Endothelial cell of umbilical vein (primary cell): ENCODE results near the gene UBN2. TPM values are rescaled to one million over a fixed set of nuclear protein-coding genes. Genes with fewer than 3 reads are reported as not detected.

Experiments used
- BruUV-seq: library from RNA; stranded (reverse); fragments of 400-500 nt; replicated peaks from 2 replicates; lab custom pipeline; 2021; lab: Mats Ljungman, UMichigan
- CTCF ChIA-PET: fragments of 300-600, 350-600 bp; sonication (Branson Sonifier 250); formaldehyde crosslinking; loops from one replicate; lab custom pipeline; 2021; ENCODE audit warnings: antibody characterized with exemption, inconsistent platforms; lab: Charles Lee
- POLR2A ChIA-PET: fragments of 300-600, 350-600 bp; sonication (Branson Sonifier 250); formaldehyde crosslinking; loops from one replicate; lab custom pipeline; 2021; ENCODE audit warnings: antibody characterized with exemption, inconsistent platforms; lab: Charles Lee
- DNase-seq: peaks from one replicate; pipeline ENCODE4 v3.0.0-alpha.2; 2011; ENCODE audit warnings: low read depth, low spot score
- FAIRE-seq: peaks from 2 replicates; lab custom pipeline; 2011; peaks lifted over from hg19 to GRCh38; lab: Jason Lieb, UNC
- H2AFZ ChIP-seq: 2 replicates; pipeline ENCODE4 v1.6.0; 2012; ENCODE audit warnings: low read depth, low read length, control low read depth, inconsistent platforms
- H3K27ac ChIP-seq: 2 replicates; pipeline ENCODE4 v1.5.1; 2011; ENCODE audit warnings: low read depth, mild to moderate bottlenecking, control low read depth, low read length, moderate library complexity; ENCODE audit not compliant: insufficient read depth
- H3K27me3 ChIP-seq, 2 experiments: 2 replicates each; pipeline versions ENCODE4 v1.6.0 to v1.6.1; 2011; ENCODE audit warnings: low read length in 2 of 2, mixed read lengths in 1 of 2; ENCODE audit not compliant: control insufficient read depth in 2 of 2, insufficient read depth in 2 of 2
- H3K36me3 ChIP-seq, 2 experiments: 2 replicates in 1 of 2; 3 replicates in 1 of 2; pipeline ENCODE4 v1.5.1; 2011; ENCODE audit warnings: low read length in 2 of 2, mild to moderate bottlenecking in 1 of 2, moderate library complexity in 1 of 2; ENCODE audit not compliant: control insufficient read depth in 2 of 2, insufficient read depth in 2 of 2; ENCODE audit errors: extremely low read depth in 1 of 2
- H3K4me1 ChIP-seq: 3 replicates; pipeline ENCODE4 v1.5.1; 2011; ENCODE audit warnings: mild to moderate bottlenecking, low read length; ENCODE audit not compliant: control insufficient read depth, insufficient read depth; ENCODE audit errors: extremely low read depth
- H3K4me2 ChIP-seq: 2 replicates; pipeline ENCODE4 v1.6.1; 2011; ENCODE audit warnings: low read length, control low read depth, mixed read lengths; ENCODE audit not compliant: insufficient read depth
- H3K4me3 ChIP-seq, 3 experiments: fragments of 200-600 bp in 1 of 3; sonication (generic), shearing (Covaris generic) in 1 of 3; replicated peaks in 1 of 3; 2 replicates each; pipeline ENCODE4 v1.5.1; 2011 to 2016; ENCODE audit warnings: control low read depth in 3 of 3, low read length in 3 of 3, mild to moderate bottlenecking in 2 of 3, inconsistent platforms in 1 of 3, low read depth in 1 of 3, moderate library complexity in 1 of 3; ENCODE audit not compliant: insufficient read depth in 1 of 3
- H3K79me2 ChIP-seq: 2 replicates; pipeline ENCODE4 v1.6.0; 2012; ENCODE audit warnings: low read length, inconsistent platforms; ENCODE audit not compliant: control insufficient read depth, insufficient read depth
- H3K9ac ChIP-seq: replicated peaks from 2 replicates; pipeline ENCODE3; 2011; ENCODE audit warnings: low read length, control low read depth; ENCODE audit not compliant: insufficient read depth; ENCODE audit errors: extremely low read depth
- H3K9me1 ChIP-seq: replicated peaks from 3 replicates; pipeline ENCODE4 v1.6.0; 2011; ENCODE audit warnings: mild to moderate bottlenecking, low read length; ENCODE audit not compliant: control insufficient read depth, insufficient read depth; ENCODE audit errors: extremely low read depth
- H3K9me3 ChIP-seq: replicated peaks from 2 replicates; pipeline ENCODE4 v1.5.1; 2012; ENCODE audit warnings: low read length, inconsistent platforms; ENCODE audit not compliant: control insufficient read depth, insufficient read depth
- H4K20me1 ChIP-seq: replicated peaks from 2 replicates; pipeline ENCODE3; 2011; ENCODE audit warnings: mild to moderate bottlenecking, low read length; ENCODE audit not compliant: control insufficient read depth, insufficient read depth; ENCODE audit errors: extremely low read depth
- EZH2 ChIP-seq: IDR thresholded peaks from 2 replicates; pipeline ENCODE4 v1.6.1; 2012; ENCODE audit warnings: borderline replicate concordance, low read depth, mild to moderate bottlenecking, moderate library complexity, low read length, inconsistent platforms; ENCODE audit not compliant: severe bottlenecking
- FOS ChIP-seq: IDR thresholded peaks from 2 replicates; pipeline ENCODE4 v1.6.1; 2011; ENCODE audit warnings: mild to moderate bottlenecking, low read length, moderate library complexity, borderline replicate concordance; ENCODE audit not compliant: insufficient read depth
- GATA2 ChIP-seq: IDR thresholded peaks from 2 replicates; pipeline ENCODE4 v1.7.0; 2011; ENCODE audit warnings: low read depth, mild to moderate bottlenecking, moderate library complexity, mixed read lengths, low read length; ENCODE audit not compliant: insufficient read length, insufficient read depth
- JUN ChIP-seq: IDR thresholded peaks from 2 replicates; pipeline ENCODE4 v1.6.1; 2011; ENCODE audit warnings: borderline replicate concordance, low read depth; ENCODE audit not compliant: insufficient read length, insufficient read depth
- MYC ChIP-seq: IDR thresholded peaks from one replicate; pipeline ENCODE4 v1.6.1; 2011; ENCODE audit warnings: mild to moderate bottlenecking, low read depth, low read length
- POLR2A ChIP-seq: IDR thresholded peaks from 2 replicates; pipeline ENCODE4 v1.6.1; 2012; ENCODE audit warnings: low read depth, mild to moderate bottlenecking, control low read depth, low read length
- POLR2AphosphoS5 ChIP-seq: IDR thresholded peaks from 2 replicates; pipeline ENCODE4 v1.6.1; 2012; ENCODE audit warnings: low read depth, mild to moderate bottlenecking, control low read depth, low read length, moderate library complexity; ENCODE audit not compliant: insufficient read depth
- dilution Hi-C: fragments of 300-500 bp; cut with MboI; formaldehyde crosslinking; loops from one replicate; pipeline ENCODE4 v1.15.0; 2019; ENCODE audit warnings: low sequenced_read_pairs; ENCODE audit not compliant: extremely low pct_ligation_motif_present
- intact Hi-C: fragments of 100-400 bp; cut with micrococcal nuclease; formaldehyde crosslinking; loops from one replicate; pipeline ENCODE4 v1.10.0; 2022
- polyA plus RNA-seq, 4 experiments: library from polyadenylated mRNA; depleted of rRNA in 3 of 4; stranded (reverse) in 3 of 4; unstranded in 1 of 4; fragments of >200 nt; gene quantifications; 2 replicates each; pipeline versions ENCODE4 v1.2.1 to v1.2.3, GENCODE V29; 2011 to 2012; ENCODE audit warnings: missing spikeins in 1 of 4
- total RNA-seq: library from RNA; stranded (reverse); gene quantifications from 2 replicates; pipeline ENCODE4 v1.2.3, GENCODE V29; 2021
- TF ChIP-seq, protein P1 (sequence below): IDR thresholded peaks from 2 replicates; pipeline ENCODE4 v1.6.1; 2011; ENCODE audit not compliant: insufficient read depth, insufficient read length
- TF ChIP-seq, protein P2 (sequence below), 2 donors: IDR thresholded peaks; 1 replicate in 1 of 2; 2 replicates in 1 of 2; pipeline ENCODE4 v1.5.1; 2011; ENCODE audit warnings: low read length in 2 of 2, mild to moderate bottlenecking in 2 of 2, moderate library complexity in 2 of 2, control low read depth in 1 of 2, inconsistent platforms in 1 of 2, low read depth in 1 of 2; ENCODE audit not compliant: insufficient read depth in 1 of 2; ENCODE audit errors: extremely low read depth in 1 of 2

Gene UBN2
- total and polyA plus RNA-seq, 2 donors (not counting 3 experiments of a cell fraction or from before 2014, with no cell fraction given): 2.2 to 14.2 TPM

DNA sequence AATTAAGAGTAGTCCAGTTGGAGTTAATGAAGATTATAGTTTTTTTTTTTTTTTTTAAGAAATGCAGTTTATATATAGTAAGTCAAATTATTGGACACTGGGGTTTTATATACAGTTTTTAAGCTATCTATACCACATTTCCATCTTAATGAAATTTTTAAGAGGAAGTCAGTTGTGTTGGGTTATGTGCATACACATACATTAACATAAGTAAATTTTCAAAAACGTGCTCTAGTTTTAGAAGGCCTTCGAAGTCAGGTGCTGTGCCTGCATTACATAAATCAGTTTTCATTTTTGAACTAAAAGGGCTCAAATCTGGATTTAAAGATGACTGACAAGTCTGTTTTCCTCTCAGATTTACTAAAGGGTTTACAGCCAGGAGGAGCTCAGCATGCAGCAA, 62.5 kb downstream of the UBN2 start:
- FAIRE-seq (no peak), DNase-seq (no peak)
- Histone ChIP-seq H3K4me1 (no peaks in the 10 kb centered on the region), H3K36me3 (no peaks in the 10 kb centered on the region), H4K20me1 (no peaks in the 10 kb centered on the region), H3K79me2 (no peaks in the 10 kb centered on the region), H3K9me1 (no peaks in the 10 kb centered on the region), H3K4me2 (no peak overlapping the region), H3K27ac (no peak overlapping the region), H3K9ac (no peak overlapping the region), H3K27me3 (no peaks in the 10 kb centered on the region), H3K4me3 (no peak overlapping the region), H3K9me3 (no peaks in the 10 kb centered on the region), H2AFZ (no peak overlapping the region)
- ChIA-PET POLR2A (no interaction called here), CTCF (interaction anchor here (1.0 to 1.9 kb wide), 2 partner anchors 11 to 46 kb away, joined by 4 to 5 read pairs; no protein-coding TSS in a partner anchor)
- intact Hi-C loops: no loop called here
- TF ChIP-seq, protein P1, sequence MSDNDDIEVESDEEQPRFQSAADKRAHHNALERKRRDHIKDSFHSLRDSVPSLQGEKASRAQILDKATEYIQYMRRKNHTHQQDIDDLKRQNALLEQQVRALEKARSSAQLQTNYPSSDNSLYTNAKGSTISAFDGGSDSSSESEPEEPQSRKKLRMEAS: no peak
- TF ChIP-seq POLR2AphosphoS5 (no peak), MYC (no peak), EZH2 (no peak), POLR2A (no peak)
- TF ChIP-seq, protein P2, sequence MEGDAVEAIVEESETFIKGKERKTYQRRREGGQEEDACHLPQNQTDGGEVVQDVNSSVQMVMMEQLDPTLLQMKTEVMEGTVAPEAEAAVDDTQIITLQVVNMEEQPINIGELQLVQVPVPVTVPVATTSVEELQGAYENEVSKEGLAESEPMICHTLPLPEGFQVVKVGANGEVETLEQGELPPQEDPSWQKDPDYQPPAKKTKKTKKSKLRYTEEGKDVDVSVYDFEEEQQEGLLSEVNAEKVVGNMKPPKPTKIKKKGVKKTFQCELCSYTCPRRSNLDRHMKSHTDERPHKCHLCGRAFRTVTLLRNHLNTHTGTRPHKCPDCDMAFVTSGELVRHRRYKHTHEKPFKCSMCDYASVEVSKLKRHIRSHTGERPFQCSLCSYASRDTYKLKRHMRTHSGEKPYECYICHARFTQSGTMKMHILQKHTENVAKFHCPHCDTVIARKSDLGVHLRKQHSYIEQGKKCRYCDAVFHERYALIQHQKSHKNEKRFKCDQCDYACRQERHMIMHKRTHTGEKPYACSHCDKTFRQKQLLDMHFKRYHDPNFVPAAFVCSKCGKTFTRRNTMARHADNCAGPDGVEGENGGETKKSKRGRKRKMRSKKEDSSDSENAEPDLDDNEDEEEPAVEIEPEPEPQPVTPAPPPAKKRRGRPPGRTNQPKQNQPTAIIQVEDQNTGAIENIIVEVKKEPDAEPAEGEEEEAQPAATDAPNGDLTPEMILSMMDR (IDR thresholded peaks at IDR 0.05; ENCODE audit: extremely low read depth in 1 of 2, insufficient read depth in 1 of 2, low read depth in 1 of 2, low read length in 2 of 2): no peak
- dilution Hi-C loops: no loop called here
- no TSS peak for BruUV-seq

DNA sequence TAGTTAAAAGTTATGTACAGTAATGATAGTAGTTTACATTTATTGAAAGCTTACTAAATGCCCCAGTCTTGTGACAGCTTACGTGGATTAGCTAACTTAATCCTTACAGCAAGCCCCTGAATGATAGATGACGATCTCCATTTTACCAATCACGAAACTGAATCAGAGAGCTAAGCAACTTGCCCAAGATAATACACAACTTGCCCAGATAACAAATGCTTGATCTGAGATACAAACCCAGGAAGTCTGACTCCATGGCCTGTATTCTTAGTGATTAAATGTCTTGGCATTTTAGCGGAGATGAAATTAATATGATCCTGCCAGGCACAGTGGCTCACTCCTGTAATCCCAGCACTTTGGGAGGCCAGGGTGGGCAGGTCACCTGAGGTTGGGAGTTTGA, 63.2 kb downstream of the UBN2 start:
- H2AFZ ChIP-seq: no peak overlapping the region
- no peak overlapping the region for H3K4me3 ChIP-seq
- H3K9ac ChIP-seq: no peak overlapping the region
- POLR2A ChIA-PET: no interaction called here
- CTCF ChIA-PET: interaction anchor here (1.0 to 1.9 kb wide), 2 partner anchors 11 to 46 kb away, joined by 4 to 5 read pairs; no protein-coding TSS in a partner anchor
- no peaks in the 10 kb centered on the region for H3K9me1 ChIP-seq
- TF ChIP-seq FOS (no peak), POLR2A (no peak), GATA2 (no peak), JUN (no peak), EZH2 (no peak), POLR2AphosphoS5 (no peak), MYC (no peak)
- TF ChIP-seq, protein P1: no peak
- TF ChIP-seq, protein P2 (IDR thresholded peaks at IDR 0.05; ENCODE audit: extremely low read depth in 1 of 2, insufficient read depth in 1 of 2, low read depth in 1 of 2, low read length in 2 of 2): no peak
- no peaks in the 10 kb centered on the region for H3K9me3 ChIP-seq
- intact Hi-C loops: no loop called here
- no peaks in the 10 kb centered on the region for H3K27me3 ChIP-seq
- no peaks in the 10 kb centered on the region for H4K20me1 ChIP-seq
- H3K4me1 ChIP-seq: no peaks in the 10 kb centered on the region
- BruUV-seq: no TSS peak
- H3K79me2 ChIP-seq: no peaks in the 10 kb centered on the region
- no peak overlapping the region for H3K27ac ChIP-seq
- FAIRE-seq: no peak
- no peak overlapping the region for H3K4me2 ChIP-seq
- no peaks in the 10 kb centered on the region for H3K36me3 ChIP-seq
- dilution Hi-C loops: no loop called here
- DNase-seq: no peak
